ENCODE measurements around the gene C2orf76.
A peak's percentile ranks its signal among the peaks of the same experiment; 100 is the strongest.
"Not testable (repeated sequence)": the region's sequence is repeated elsewhere in the genome, so short reads cannot be mapped to it uniquely, and the experiment has no call there.

C2orf76 gene

DNA sequence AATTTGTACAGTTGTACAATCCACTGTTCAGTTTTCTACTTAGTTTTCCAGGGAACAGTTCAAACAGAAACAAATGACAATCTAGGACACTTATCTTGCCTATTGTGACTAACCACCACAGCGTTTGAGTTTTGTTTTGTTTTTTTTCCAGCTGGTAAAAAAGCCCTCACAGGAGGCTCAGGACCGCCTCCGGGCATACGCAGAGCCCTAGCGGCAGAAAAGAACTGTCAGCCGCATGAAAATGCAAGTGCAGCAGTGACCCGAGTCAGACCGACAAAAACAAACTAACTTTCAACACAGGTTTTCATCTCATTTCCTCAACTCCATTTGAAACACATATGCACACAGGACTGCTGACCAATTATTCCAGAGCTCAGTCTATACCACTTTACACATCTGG lies 74.4 kb downstream of the C2orf76 start:
- DNase-seq: no peak

DNA sequence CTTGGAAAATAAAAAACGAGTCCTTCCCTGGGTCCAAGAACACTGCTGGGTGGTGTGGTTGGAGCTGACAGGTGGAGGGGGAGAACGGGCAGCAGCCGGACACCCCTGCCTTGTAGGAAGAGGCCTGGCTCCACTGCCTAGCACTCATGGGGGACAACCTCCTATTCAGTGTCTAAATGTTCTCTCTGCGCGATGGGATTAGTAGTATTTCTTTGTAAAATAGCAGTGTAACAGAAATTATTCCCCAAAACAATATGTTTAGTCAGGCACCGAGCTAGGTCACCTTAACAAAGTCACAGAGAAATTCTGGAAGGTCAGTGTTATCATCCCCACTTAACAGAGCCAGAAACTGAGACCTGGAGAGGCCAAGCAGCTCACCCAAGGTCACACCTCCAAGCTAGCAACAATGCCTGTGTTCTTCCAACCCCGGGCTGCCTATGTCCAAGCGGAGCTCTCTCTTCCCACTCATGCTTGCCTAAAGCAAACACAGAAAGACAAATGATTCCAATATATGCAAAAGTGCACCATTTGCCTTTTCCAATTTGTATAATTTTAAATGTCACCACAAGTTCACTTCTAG lies 75.0 kb downstream of the C2orf76 start:
- no peak for DNase-seq

DNA sequence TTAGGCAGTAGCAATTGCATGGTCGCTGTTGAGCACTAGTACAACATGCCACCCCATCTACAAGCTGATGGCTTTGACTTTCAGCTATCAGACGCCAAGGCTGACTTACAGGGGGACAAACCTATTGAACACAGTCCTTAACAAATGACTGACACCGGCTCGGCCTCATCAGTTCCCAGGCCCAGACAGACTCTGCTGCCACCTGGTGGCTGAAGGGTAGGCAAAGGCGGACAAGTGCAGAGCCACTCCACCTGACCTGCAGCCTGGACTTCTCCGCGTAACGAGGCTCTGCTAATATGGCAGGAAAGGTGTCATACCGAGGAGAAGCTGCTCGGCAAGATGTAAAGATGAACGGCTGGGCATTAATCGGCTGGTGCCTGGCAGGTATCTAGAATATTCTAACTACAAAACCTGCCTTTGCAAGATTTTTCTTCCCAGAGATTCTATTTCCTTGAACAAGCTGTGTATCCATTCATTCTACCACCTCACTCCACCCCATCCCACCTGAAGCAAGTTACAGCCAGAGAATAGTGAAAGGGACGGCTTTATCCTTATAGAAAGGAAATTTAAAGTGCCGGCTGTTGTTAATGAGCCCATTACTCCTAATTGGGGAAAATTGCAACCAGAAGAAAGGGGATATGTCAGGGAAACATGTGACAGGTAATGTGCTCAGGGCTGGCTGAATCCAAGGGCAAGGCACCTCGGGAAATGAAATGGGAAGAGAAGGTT lies 75.6 kb downstream of the C2orf76 start:
- peak; percentile 63 for DNase-seq

DNA sequence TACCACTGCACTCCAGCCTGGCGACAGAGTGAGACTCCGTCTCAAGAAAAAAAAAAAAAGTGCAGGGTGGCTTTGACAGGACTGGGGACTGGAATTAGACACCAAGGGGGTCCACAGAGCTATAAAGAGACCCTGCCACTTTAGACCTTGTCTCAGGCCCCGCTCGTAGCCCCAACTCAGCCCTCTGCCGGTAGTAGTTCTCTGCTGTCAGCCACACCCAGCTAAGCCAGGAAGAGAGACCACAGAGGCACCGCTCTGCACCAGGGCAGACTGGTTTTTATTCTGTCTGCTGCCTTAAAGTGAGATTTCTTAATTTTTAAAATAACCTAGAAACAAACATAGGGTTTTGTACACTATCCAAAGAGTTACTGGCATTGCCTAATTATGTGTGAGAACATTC lies 77.0 kb downstream of the C2orf76 start:
- DNase-seq: no peak

DNA sequence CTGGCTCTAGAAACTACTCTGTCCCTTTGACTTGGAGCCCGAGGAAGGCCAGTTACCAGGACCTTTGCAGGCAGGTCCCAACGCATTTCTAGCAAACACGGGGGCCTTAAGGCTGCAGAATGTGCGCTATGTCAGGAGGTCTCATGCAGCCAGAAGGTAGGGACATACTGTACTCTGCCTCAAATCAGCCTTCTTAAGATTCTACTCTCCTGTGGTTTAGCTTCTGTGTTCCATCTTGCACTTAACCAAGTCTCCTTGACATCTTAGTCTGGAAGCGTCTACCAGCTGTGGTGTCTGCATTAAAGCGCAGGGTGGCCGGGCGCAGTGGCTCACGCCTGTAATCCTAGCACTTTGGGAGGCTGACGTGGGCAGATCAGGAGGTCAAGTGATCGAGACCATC lies 77.5 kb downstream of the C2orf76 start:
- no peak for DNase-seq

DNA sequence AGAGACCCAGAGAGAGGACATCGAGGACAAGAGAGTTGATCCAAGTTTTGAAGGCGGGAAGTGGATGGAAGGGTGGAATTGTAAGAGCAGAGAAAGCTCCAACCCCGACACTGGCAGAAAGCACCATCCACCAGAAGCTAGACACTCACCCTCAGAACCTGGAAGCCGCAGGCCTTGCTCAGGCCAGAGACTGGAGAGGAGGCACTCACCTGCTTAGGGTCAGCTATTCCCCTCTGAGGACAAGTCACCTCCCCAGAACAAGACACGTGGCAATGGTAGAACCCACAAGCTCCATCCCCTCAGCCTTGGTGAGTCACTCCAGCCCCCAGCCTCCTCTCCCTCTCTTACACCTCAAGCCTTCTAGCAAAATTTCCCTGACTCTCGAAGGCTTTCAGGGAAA lies 78.1 kb downstream of the C2orf76 start:
- no peak for DNase-seq

DNA sequence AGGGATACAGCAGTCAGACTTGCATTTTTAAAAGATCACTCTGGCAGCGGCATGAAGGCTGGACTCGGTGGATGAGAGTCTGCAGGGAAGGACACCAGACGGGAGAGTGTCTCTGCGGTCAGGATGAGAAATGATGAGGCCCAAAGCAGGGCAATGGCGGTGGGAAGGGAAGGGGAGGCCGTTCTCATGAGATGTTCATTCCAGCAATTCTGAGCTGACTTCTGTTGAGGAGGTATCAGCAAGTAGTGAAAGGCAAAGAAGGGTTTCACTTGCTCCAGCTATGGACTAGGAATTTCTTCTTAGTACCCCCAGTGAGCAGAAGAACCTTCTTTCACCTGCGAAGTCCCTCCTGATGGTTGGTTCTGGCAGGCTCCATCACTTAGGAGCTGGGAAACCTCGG lies 80.0 kb downstream of the C2orf76 start:
- DNase-seq: no peak

DNA sequence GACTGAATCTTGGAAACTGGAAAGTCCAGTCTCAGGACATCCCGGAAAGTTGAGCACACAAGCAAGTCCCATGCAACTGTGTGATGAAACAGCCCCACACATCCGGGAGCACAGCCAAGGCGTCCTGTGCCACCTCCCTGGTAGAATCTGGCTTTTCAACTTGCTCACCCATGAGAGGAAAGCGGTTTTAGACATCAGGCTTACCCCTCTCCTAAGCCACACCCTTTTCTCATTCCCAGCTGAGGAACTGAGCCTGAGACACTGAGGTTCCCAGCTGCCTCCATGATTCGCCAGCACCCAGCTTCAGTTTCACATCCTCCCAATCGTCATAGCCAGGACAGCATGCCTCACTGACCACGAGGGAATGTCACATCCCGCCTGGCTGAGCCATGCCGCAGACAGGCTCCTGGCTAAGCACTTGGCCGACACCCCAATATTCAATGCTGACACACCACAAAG lies 82.7 kb downstream of the C2orf76 start:
- DNase-seq: no peak

DNA sequence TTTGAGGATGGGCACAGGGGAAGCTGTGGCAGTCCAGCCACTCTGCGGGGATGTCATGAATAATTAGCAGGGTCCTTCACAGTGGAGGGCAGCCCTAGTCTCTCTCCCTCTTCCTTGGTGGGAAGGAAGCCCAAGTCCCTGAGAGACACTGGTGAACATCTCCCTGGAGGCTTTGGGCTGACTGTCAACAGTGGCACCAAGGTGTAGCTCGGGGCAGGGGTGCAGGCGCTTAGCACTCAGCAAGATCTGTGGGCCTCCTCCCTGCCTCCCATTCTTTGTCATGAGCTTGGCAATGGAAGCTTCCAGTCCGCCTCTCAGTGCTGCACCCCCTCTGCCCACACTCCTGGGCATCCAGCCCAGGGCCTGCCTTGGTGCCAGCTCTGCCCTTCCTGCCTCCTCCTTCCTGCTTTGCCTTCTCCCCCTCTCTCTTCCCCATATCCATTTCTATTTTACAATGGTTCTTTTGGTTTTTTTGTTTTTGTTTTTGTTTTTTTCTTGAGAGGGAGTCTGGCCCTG lies 83.6 kb downstream of the C2orf76 start:
- DNase-seq: no peak

DNA sequence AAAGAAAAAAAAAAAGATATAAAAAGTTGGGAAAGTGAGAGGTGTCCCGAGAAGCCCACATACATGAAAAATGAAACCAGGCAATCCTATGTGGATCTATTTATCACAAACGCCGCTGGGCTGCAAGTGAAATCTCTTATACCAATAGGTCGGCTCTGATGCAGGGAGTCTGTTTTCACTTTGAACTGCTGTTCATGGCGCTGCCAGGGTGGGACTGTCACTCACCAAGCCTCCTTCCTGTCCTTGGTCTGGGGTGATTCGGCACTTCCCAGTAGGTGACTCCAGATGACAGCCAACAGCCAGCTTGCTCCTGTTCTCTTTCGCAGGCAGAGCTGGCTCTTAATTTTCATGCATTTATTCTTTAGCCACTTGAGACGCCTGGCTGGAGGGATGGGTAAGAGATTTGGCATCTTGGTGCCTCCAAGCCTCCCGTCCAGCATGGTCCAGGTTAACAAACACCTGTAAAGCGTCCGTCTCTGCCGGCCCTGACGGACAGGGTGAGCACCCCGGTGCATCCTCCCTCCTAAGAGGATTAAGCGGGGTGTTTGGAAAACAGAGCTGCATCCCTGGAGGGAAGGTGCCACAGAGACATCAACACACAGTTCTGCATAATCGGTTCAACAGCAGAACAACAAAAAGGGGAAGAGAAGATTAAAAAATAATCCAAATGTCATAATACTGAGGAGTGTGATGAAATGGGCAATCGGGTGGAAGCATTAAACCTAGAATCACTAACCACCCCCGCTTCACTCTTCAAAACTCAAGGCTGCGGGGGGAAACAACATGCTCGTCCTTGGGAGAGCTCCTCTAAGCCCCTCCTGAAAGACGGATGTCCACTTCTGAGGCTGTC lies 84.3 kb downstream of the C2orf76 start:
- no peak for DNase-seq

DNA sequence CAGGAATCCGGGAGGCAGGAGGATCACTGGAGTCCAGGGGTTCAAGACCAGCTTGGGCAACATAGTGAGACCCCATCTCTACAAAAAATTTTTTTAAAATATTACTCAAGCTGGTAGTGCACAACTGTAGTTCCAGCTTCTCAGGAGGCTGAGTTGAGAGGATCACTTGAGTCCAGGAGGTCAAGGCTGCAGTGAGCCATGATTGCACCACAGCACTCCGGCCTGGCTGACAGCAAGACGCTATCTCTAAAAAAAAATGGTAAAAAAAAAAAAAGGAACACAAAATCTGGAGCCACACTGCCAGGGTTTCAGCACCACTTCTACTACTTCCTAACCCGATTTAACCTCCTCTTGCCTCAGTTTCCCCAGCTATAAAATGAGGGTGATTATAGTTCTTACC lies 86.0 kb downstream of the C2orf76 start:
- DNase-seq: no peak

DNA sequence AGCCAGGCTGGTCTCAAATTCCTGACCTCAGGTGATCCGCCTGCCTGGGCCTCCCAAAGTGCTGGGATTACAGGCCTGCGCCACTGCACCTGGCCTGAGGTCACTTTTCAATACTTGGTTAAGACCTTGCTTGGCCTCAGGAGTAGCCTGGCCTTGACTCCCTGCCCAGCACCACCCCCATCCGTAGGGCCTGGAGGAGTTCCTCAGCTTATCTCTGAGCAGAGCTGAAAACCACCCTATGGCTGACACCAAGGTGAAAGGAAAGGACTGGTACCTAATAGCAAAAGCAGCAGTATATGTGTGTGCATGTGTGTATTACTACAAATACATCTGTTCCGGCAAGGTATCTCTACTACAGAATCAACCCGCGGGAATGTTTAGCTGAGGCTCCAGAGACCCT lies 87.0 kb downstream of the C2orf76 start:
- no peak for DNase-seq

DNA sequence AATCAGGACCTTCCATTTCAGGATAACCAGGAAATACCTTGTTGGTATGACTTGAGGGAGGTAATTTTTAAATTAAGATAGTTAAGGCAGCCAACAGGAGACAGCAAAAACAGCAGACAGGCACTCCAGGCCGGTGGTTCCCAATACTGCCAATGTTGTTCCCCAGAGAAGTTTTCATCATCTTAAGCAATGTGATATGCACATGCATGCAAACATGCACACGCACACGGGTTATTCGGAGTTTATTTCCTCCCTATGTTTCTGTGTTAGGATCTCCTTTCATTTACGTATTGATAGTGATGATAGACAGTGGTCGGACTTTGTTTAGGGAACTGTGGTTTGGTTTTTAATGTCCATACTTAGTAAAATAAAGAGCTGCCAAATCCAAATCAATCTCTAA lies 87.7 kb downstream of the C2orf76 start:
- DNase-seq: no peak

DNA sequence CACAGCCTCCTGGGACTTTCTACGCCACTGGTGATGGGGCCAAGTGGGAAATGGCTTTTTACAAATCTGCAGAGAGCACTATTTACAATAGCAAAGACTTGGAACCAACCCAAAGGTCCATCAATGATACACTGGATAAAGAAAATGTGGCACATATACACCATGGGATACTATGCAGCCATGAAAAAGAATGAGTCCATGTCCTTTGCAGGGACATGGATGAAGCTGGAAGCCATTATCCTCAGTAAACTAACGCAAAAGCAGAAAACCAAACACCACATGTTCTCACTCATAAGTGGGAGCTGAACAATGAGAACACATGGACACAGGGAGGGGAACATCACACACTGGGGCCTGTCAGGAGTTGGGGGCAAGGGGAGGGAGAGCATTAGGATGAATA lies 88.2 kb downstream of the C2orf76 start:
- DNase-seq: not testable (repeated sequence)

DNA sequence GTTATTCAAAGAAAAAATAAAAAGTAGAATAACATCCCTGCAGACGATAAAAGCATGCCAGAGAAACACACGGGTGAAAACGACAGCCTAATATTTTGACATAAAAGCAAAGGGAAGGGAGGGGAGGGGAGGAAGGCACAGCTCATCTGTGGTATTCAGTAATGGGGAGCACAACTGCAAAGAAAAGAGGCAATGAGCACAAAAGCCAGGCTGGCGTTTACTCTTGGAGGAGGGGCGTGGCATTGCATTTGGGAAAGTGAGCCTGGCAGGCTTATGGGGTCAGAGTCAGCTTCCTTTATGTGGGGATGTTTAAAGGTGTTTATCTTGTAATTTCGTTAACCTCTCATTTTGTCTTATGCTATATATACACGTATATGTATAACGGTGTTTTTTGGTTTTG lies 89.8 kb downstream of the C2orf76 start:
- DNase-seq: no peak

DNA sequence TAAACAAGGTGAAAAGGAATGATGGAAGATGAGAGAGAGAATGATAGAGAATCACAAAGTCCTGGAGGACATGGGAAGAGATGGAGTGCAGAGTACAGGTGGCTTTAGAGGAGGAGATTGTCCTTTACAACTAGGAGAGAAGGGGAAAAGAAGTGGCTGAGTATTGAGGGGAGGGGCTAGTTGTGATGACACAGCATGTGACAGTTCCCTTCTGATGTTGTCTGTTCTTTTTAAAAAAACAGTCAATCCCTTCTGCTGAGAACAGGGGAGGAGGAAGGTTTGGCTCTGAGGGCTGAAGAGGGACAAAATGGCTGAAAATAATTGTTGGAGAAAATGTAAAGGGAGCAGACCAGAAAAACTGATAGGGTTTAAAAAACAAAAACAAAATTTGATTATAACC lies 99.0 kb downstream of the C2orf76 start:
- DNase-seq: no peak

DNA sequence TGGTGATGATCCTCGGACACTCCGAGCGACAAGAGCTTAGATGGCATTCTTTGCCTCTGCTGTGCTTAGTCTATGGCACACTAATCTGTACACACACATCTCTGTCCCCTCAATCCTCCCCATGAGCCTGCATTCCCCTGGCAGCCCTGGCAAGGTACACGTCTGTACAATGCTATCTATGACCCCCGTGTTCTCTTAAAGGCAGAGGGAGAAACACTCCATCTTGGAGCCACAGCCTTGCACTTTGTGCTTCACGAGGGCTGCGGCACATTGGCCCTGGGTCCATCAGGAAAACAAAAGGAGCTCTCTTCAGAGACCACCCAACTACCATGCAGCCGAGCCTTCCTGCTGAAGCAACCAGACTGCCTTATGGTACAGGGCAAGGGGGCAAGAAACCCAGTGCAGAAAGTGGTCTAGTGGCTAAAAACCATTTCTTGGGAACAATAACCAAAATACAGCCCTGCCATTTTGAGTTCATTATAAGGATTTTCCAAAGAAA lies 100.5 kb downstream of the C2orf76 start:
- DNase-seq: no peak

DNA sequence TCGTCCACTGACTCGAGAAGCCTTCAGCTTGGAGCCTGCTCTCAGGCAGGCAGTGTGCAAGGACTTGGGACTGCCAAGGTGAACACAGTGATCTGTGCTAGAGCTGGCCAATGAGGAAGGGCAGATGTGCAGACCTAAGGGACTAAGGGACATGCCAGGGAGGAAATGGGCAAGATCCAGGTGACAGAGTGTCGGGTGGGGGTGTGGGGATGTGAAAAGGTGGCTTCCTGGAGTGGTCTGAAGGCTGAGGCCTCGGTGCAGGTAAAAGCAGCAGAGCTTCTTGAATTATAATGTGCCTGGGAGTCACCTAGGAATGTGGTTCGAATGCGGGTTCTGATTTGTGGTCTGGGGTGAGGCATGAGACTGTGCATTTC lies 101.0 kb downstream of the C2orf76 start:
- no peak for DNase-seq

DNA sequence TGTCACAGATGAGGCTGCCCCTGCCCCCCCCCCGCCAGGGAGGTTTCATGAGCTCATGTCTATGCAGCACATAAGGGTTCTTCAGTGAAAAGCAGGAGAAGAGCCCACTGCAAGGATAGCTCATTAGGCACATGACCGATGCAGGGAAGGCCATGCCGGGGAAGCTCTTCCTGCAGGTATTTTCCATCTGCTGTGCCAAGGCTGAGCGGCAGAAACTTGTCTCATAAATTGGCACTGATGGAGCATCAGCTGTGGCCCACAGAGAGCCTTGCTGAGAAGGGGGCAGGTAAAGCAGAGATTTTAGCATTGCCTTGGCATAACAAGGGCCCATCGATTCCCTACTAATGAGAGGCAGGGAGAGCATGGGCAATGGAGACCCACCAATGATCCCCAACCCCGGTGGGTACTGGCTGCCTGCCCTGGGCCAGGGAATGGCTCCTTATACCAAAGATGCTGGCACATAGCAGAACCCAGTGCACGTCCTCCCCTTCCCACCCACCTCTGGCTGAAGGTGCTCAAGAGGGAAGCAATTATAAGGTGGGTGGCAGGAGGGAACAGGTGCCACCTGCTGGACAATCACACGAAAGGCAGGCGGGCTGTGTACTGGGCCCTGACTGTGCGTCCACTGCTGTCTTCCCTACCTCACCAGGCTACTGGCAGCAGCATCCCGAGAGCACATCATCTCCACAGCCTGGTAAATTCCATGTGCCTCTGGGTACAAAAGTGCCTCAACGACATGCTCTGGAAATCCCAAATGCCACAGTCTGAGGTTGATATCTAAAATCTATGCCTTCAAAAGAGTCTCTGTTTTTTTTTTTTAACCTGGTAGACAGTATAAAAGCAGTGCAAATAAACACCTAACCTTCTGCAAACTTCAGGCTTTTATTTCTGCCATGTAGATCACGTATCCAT lies 101.6 kb downstream of the C2orf76 start:
- peak; percentile 39 for DNase-seq

DNA sequence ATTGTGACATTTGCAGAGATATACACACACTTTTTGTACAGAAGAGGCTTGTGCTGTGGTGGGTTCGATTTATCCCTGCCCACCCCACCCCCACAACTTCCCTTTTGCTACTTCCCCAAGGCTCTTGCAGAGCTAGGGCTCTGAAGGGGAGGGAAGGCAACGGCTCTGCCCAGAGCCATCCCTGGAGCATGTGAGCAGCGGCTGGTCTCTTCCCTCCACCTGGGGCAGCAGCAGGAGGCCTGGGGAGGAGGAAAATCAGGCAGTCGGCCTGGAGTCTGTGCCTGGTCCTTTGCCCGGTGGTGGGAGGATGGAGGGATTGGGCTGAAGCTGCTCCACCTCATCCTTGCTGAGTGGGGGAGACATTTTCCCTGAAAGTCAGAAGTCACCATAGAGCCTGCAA lies 103.0 kb downstream of the C2orf76 start:
- no peak for DNase-seq

DNA sequence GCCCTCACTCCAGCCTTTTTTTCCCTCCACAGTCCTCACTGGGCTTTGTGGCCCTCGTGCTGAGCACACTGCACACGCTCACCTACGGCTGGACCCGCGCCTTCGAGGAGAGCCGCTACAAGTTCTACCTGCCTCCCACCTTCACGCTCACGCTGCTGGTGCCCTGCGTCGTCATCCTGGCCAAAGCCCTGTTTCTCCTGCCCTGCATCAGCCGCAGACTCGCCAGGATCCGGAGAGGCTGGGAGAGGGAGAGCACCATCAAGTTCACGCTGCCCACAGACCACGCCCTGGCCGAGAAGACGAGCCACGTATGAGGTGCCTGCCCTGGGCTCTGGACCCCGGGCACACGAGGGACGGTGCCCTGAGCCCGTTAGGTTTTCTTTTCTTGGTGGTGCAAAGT lies 103.6 kb downstream of the C2orf76 start:
- DNase-seq: no peak

DNA sequence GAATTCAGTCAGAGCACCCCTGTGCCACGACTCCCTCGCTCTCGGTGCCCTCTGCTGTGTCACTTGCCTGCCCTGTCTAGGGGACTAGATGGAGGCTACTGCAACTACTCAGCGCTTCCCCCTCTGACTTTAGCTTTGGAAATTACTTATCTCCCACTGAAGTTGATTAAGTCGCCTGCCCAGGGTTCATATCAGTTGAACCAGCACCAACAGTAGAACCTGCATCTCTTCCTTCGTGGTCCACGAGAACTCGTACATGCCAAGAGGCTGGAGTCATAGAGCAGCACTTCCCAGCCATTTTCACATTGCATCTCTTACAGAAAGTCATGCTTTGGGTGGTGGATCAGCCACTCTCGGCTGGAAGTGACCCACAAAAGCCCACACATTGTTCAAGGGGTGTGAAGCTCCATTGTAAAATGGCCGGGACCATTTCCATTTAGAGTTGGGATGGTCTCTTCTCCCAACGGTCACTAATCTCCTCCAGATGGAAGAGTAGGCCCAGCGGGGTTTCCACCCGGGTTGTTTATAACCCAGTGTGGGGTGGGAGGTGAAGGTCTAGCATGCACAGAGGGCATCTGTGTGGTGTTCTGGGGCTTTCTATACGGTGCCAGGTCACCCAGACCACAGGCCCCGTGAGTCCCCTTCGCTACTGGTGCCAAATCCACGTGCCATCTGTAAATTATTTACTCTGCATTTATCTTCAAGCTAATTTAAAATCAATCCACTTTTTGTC lies 105.0 kb downstream of the C2orf76 start:
- DNase-seq: no peak
